Measurements from ENCODE around the gene ZNF282. TPM values are rescaled to one million over a fixed set of nuclear protein-coding genes. Genes with fewer than 3 reads are reported as not detected.
A peak's percentile ranks its signal among the peaks of the same experiment; 100 is the strongest.

ZNF282 gene
- total RNA-seq, 1 experiment from 2014 or later = 39.0 TPM

- no peaks in the 10 kb centered on the region for H3K27me3 Mint-ChIP-seq (ENCODE audit: low read depth)
- H2BK5ac ChIP-seq (ENCODE audit: insufficient read length, low read length) = no peak overlapping the region
- no peaks in the 10 kb centered on the region for H3K79me1 ChIP-seq (ENCODE audit: insufficient read depth, low read depth, low read length, poor library complexity, severe bottlenecking)
- H3K14ac ChIP-seq (ENCODE audit: insufficient read depth, low read length) = no peak overlapping the region
- H3K4ac ChIP-seq (ENCODE audit: low read depth, low read length) = no peak overlapping the region
- H4K20me1 ChIP-seq (ENCODE audit: control insufficient read depth, insufficient read depth, insufficient read length) = no peaks in the 10 kb centered on the region
- H3K9ac ChIP-seq (ENCODE audit: extremely low read depth, insufficient read length, low read length) = no peak overlapping the region
- TF ChIP-seq CTCF (conservative IDR thresholded peaks at IDR 0.05) = no peak
- no peak overlapping the region for H3K4me2 ChIP-seq (ENCODE audit: insufficient read depth, insufficient read length, low read length)
- no peak overlapping the region for H3K27ac ChIP-seq (ENCODE audit: insufficient read length, low read depth, low read length)
- H3K4me3 Mint-ChIP-seq = no peak overlapping the region
- no peaks in the 10 kb centered on the region for H3K9me3 ChIP-seq (ENCODE audit: control insufficient read depth, low read depth, low read length)
- H3K18ac ChIP-seq (ENCODE audit: insufficient read length, low read depth, low read length) = no peak overlapping the region
- H3K23ac ChIP-seq (ENCODE audit: insufficient read length, low read depth, low read length) = no peak overlapping the region
- no peak for DNase-seq
- H2BK12ac ChIP-seq (ENCODE audit: insufficient read length, low read depth, low read length) = no peak overlapping the region
- no peaks in the 10 kb centered on the region for H3K9me3 Mint-ChIP-seq
- H3K36me3 Mint-ChIP-seq (ENCODE audit: insufficient read depth in 1 of 3, low read depth in 3 of 3) = peaks cover 39 to 85% (median 70%) of the 10 kb centered on the region in 3 experiments
- no peaks in the 10 kb centered on the region for H3K27me3 ChIP-seq (ENCODE audit: insufficient read depth, low read length)
- no peaks in the 10 kb centered on the region for H3K4me1 ChIP-seq (ENCODE audit: insufficient read depth, low read length)
- no peak overlapping the region for H3T11ph ChIP-seq (ENCODE audit: low read length)
- H3K4me1 Mint-ChIP-seq = peaks cover 18 to 19% of the 10 kb centered on the region in 2 experiments
- no CpG with 5 or more reads among the region's 10 CpGs for WGBS (ENCODE audit: extremely low coverage, insufficient read length, low lambda C conversion rate)
- no peak overlapping the region for H2BK15ac ChIP-seq (ENCODE audit: low read depth, low read length)
- H2BK20ac ChIP-seq (ENCODE audit: low read depth, low read length, poor library complexity, severe bottlenecking) = no peak overlapping the region
- no peaks in the 10 kb centered on the region; the same call in 1 of the 2 replicates for H3K79me2 ChIP-seq (ENCODE audit: insufficient read depth, low read length)
- no peak overlapping the region for H4K91ac ChIP-seq (ENCODE audit: insufficient read length, low read depth, low read length)
- no peak overlapping the region for H2AFZ ChIP-seq (ENCODE audit: low read length)
- no peak overlapping the region for H2BK120ac ChIP-seq (ENCODE audit: low read depth, low read length, poor library complexity, severe bottlenecking)
- no peak overlapping the region for H2AK5ac ChIP-seq (ENCODE audit: insufficient read length, low read length)
- no peak overlapping the region for H3K56ac ChIP-seq (ENCODE audit: insufficient read length, low read depth, low read length)
- no peak overlapping the region for H4K8ac ChIP-seq (replicated peaks; ENCODE audit: insufficient read length, low read depth, low read length)
- H3K23me2 ChIP-seq (ENCODE audit: insufficient read length, low read depth, low read length, poor library complexity, severe bottlenecking) = no peaks in the 10 kb centered on the region
- H4K5ac ChIP-seq (ENCODE audit: insufficient read length, low read depth, low read length) = no peak overlapping the region
- H3K27ac Mint-ChIP-seq = peak overlapping the region; percentile 35 to 81 (median 68); a peak in 6 of 7 replicates
Observed at GRCh38 chr7:149218469-149219420, 23.4 kb downstream of the ZNF282 start.

All from H9 (cell line).